Activated naive CD8-positive, alpha-beta T cell treated with anti-CD3 and anti-CD28 coated beads, Interleukin-2, amount 10 ng/mL, durations not matched to agents 7 days and 5 days (primary cell): ENCODE results near the gene MAGI1. TPM values are rescaled to one million over a fixed set of nuclear protein-coding genes. Genes with fewer than 3 reads are reported as not detected.

Source experiments
- ATAC-seq: fragments of 150-1000 bp; cut with Tn5 transposase; one replicate; pipeline ENCODE4 v1.10.0; 2021; ENCODE audit warnings: low read depth, moderate library complexity
- POLR2A ChIA-PET: fragments of 350-600 bp; sonication (Branson Sonifier 250); formaldehyde crosslinking; loops from one replicate; lab custom pipeline; 2021; ENCODE audit warnings: antibody characterized with exemption; lab: Charles Lee
- DNase-seq: peaks from one replicate; pipeline ENCODE4 v3.0.0; 2021
- H3K27ac Mint-ChIP-seq: one replicate; pipeline ENCODE4 v1.8.0; 2022; ENCODE audit warnings: mild to moderate bottlenecking, mixed read lengths
- H3K27me3 Mint-ChIP-seq: one replicate; pipeline ENCODE4 v1.8.0; 2022; ENCODE audit warnings: mild to moderate bottlenecking, moderate library complexity, mixed read lengths
- H3K36me3 Mint-ChIP-seq: one replicate; pipeline ENCODE4 v1.8.0; 2021; ENCODE audit warnings: mild to moderate bottlenecking, mixed read lengths
- H3K4me1 Mint-ChIP-seq: one replicate; pipeline ENCODE4 v1.8.0; 2021; ENCODE audit warnings: mixed read lengths
- H3K4me3 Mint-ChIP-seq: one replicate; pipeline ENCODE4 v1.8.0; 2022; ENCODE audit warnings: mild to moderate bottlenecking, moderate library complexity, mixed read lengths
- H3K9me3 Mint-ChIP-seq: one replicate; pipeline ENCODE4 v1.8.0; 2021; ENCODE audit warnings: mixed read lengths
- total RNA-seq, 2 experiments: library from RNA; stranded (reverse); gene quantifications; one replicate each; pipeline ENCODE4 v1.2.3, GENCODE V29; 2021

Gene MAGI1
- total RNA-seq, 2 experiments from 2014 or later: not detected

DNA sequence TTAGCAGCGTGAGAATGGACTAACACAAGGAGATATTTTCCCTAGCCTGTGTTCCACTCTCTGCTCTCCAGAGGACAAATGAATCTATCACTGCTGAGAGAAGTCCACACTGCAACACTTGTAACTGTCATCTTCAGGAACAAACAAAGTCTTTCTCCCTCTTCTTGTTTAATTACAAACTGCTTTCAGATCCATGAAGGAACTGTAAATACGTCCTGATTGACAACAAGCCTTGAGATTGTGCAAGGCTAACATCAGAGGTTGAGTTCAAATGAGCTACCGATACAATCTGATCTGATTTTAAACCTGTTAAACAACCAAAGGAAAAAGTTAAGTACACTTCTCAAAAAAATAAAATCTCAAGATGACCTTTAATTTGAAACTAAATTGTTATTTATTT, 712.1 kb downstream of the MAGI1 start:
- Mint-ChIP-seq H3K27ac (no peak overlapping the region), H3K36me3 (no peaks in the 10 kb centered on the region), H3K4me3 (no peak overlapping the region), H3K27me3 (no peaks in the 10 kb centered on the region), H3K4me1 (no peaks in the 10 kb centered on the region), H3K9me3 (no peaks in the 10 kb centered on the region)
- no peak for ATAC-seq
- no peak for DNase-seq
- POLR2A ChIA-PET: no interaction called here

GRCh38 chr3:65322910-65323309, 715.8 kb downstream of the MAGI1 start:
- no peak for ATAC-seq
- H3K36me3 Mint-ChIP-seq: no peaks in the 10 kb centered on the region
- DNase-seq: no peak
- peaks cover 2% of the 10 kb centered on the region for H3K9me3 Mint-ChIP-seq
- POLR2A ChIA-PET: no interaction called here
- H3K27me3 Mint-ChIP-seq: no peaks in the 10 kb centered on the region
- no peak overlapping the region for H3K4me3 Mint-ChIP-seq
- no peaks in the 10 kb centered on the region for H3K4me1 Mint-ChIP-seq
- H3K27ac Mint-ChIP-seq: no peak overlapping the region

DNA sequence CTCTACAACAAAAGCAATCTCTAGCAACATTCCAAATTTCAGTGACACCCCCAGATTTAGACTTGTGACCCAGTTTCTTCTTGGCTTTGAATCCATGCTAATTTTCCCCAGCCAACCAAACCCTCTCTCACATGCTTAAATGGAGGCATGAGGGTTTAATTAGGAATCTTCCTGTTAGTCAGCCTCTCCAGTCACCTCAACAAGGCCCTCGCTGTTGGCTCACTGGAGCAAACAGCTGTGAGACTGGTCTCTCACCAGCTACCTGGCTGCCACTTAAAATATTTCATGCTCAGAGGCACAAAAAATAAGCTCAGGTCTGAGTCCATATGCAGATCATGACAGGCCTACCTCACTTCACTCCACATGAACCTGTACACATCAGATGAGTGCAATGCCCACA, 720.5 kb downstream of the MAGI1 start:
- ATAC-seq (no peak), DNase-seq (no peak)
- H3K36me3 Mint-ChIP-seq: no peaks in the 10 kb centered on the region
- no peak overlapping the region for H3K27ac Mint-ChIP-seq
- H3K27me3 Mint-ChIP-seq: no peaks in the 10 kb centered on the region
- no peaks in the 10 kb centered on the region for H3K4me1 Mint-ChIP-seq
- peaks cover 7% of the 10 kb centered on the region for H3K9me3 Mint-ChIP-seq
- no peak overlapping the region for H3K4me3 Mint-ChIP-seq
- POLR2A ChIA-PET: no interaction called here

GRCh38 chr3:65314916-65315315, 723.8 kb downstream of the MAGI1 start:
- ATAC-seq (no peak), DNase-seq (no peak)
- Mint-ChIP-seq H3K27me3 (no peaks in the 10 kb centered on the region), H3K27ac (no peak overlapping the region), H3K36me3 (no peaks in the 10 kb centered on the region), H3K4me1 (no peaks in the 10 kb centered on the region), H3K4me3 (no peak overlapping the region), H3K9me3 (peaks cover 7% of the 10 kb centered on the region)
- POLR2A ChIA-PET: no interaction called here

DNA sequence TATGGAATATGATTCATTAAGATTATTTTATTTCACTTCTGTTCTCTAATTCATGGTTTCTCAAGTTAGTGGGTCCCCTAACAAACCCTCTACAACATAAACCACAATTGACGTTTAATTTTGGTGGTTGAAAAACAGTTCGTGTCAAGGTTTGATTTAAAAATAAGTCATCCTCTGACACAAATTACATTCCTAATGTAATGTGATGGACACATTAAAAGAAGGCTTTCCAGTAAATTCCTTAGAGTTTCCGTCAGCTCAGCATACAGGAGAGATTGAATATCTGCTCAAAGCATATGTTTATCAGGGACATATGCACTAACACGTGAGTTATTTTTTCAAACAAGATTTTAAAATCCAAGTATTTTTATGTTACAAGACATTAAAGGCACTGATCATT, 724.4 kb downstream of the MAGI1 start:
- Mint-ChIP-seq H3K4me1 (no peaks in the 10 kb centered on the region), H3K27ac (no peak overlapping the region)
- POLR2A ChIA-PET: no interaction called here

DNA sequence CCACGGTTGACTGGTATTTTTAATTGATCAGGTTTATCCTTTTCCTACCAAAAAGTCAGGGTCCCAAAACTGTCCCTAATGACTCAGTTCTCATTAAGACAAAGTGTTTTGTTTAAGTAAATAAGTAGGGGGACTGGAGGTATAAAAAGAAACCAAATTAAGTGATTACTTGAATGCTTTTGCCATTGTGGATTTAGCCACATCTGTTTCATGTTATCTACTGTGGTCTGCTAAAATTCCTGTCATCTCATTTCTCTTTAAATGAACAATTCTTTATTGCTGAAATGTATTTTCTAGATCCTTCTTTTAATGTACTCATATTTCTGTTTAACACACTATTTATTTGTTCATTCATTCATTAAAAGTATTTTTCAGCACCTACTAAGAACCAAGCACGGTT, 725.1 kb downstream of the MAGI1 start:
- no peak for ATAC-seq
- Mint-ChIP-seq H3K27ac (no peak overlapping the region), H3K4me1 (no peaks in the 10 kb centered on the region), H3K36me3 (no peaks in the 10 kb centered on the region), H3K27me3 (no peaks in the 10 kb centered on the region), H3K9me3 (peaks cover 6% of the 10 kb centered on the region), H3K4me3 (no peak overlapping the region)
- DNase-seq: no peak
- POLR2A ChIA-PET: no interaction called here

More for the DNA sequence above, 724.4 kb downstream of the MAGI1 start:
- DNase-seq (no peak), ATAC-seq (no peak)
- Mint-ChIP-seq H3K36me3 (no peaks in the 10 kb centered on the region), H3K4me3 (no peak overlapping the region), H3K27me3 (no peaks in the 10 kb centered on the region), H3K9me3 (peaks cover 6% of the 10 kb centered on the region)

DNA sequence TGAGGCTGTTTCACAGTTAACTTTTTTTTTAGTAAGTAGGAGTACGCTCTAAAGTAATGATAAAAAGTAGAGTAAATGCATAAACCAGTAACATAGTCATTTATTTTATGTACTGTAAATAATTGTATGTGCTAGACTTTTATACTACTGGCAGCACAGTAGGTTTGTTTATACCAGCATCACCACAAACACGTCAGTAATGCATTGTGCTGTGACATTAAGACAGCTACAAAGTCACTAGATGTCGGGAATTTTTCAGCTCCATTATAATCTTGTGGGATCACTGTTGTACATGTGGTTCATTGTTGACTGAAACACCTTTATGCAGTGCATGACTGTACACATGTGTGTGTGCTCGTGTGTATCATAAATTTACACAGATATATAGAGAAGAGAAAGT, 732.9 kb downstream of the MAGI1 start:
- ATAC-seq: no peak
- Mint-ChIP-seq H3K4me1 (no peaks in the 10 kb centered on the region), H3K9me3 (peaks cover under 1% of the 10 kb centered on the region), H3K27ac (no peak overlapping the region), H3K36me3 (no peaks in the 10 kb centered on the region), H3K4me3 (no peak overlapping the region), H3K27me3 (no peaks in the 10 kb centered on the region)
- DNase-seq: no peak
- POLR2A ChIA-PET: no interaction called here

Other genes with a start within 250 kb of the MAGI1 start
- 10 to 100 TPM; 17.0 to 17.8 TPM for gene SLC25A26, start 182.1 kb upstream of the MAGI1 start, total RNA-seq